IMR-90 (cell line): ENCODE results near the gene BRDT. TPM values are rescaled to one million over a fixed set of nuclear protein-coding genes. Genes with fewer than 3 reads are reported as not detected.

Source experiments
- ATAC-seq: fragments of 200-7000 bp; cut with Tn5 transposase; 2 replicates; pipeline ENCODE4 v1.9.1; 2020; ENCODE audit warnings: low read depth, mild to moderate bottlenecking, moderate library complexity
- BruUV-seq: library from RNA; stranded (reverse); fragments of 400-500 nt; replicated peaks from 2 replicates; lab custom pipeline; 2021; lab: Mats Ljungman, UMichigan
- CTCF ChIA-PET: fragments of 300-600 bp; formaldehyde crosslinking; extraction: SDS; loops from one replicate; lab custom pipeline; 2021; ENCODE audit warnings: antibody characterized with exemption; lab: Yijun Ruan, JAX
- POLR2A ChIA-PET: fragments of 300-600 bp; sonication (Branson Sonifier 250); formaldehyde crosslinking; loops from one replicate; lab custom pipeline; 2022; ENCODE audit warnings: antibody characterized with exemption; ENCODE audit not compliant: unreplicated experiment; lab: Charles Lee
- DNase-seq: peaks from one replicate; pipeline ENCODE4 v3.0.0; 2013
- H2AFZ ChIP-seq: replicated peaks from 2 replicates; pipeline ENCODE3; 2013; ENCODE audit warnings: low read length, mild to moderate bottlenecking; ENCODE audit not compliant: poor library complexity
- H2AK5ac ChIP-seq: 2 replicates; pipeline ENCODE4 v1.6.1; 2013; ENCODE audit warnings: low read depth, low read length, inconsistent platforms
- H2AK9ac ChIP-seq: replicated peaks from 2 replicates; pipeline ENCODE3; 2013; ENCODE audit warnings: mild to moderate bottlenecking, low read depth, low read length, moderate library complexity; ENCODE audit not compliant: poor library complexity
- H2BK120ac ChIP-seq: 2 replicates; pipeline ENCODE4 v1.6.1; 2013; ENCODE audit warnings: low read depth, low read length, inconsistent platforms
- H2BK15ac ChIP-seq: 3 replicates; pipeline ENCODE4 v1.6.1; 2013; ENCODE audit warnings: low read depth, low read length, inconsistent platforms
- H2BK20ac ChIP-seq: 2 replicates; pipeline ENCODE4 v1.6.1; 2013; ENCODE audit warnings: low read depth, mild to moderate bottlenecking, inconsistent platforms, low read length, moderate library complexity
- H2BK5ac ChIP-seq: 2 replicates; pipeline ENCODE4 v1.6.1; 2013; ENCODE audit warnings: mild to moderate bottlenecking, low read depth, low read length, inconsistent platforms; ENCODE audit not compliant: poor library complexity, severe bottlenecking
- H3K14ac ChIP-seq: replicated peaks from 2 replicates; pipeline ENCODE4 v1.6.1; 2013; ENCODE audit warnings: low read depth, low read length, inconsistent platforms
- H3K18ac ChIP-seq: 2 replicates; pipeline ENCODE4 v1.6.1; 2013; ENCODE audit warnings: low read depth, low read length, control low read depth
- H3K23ac ChIP-seq: 2 replicates; pipeline ENCODE4 v1.6.1; 2013; ENCODE audit warnings: low read depth, low read length, inconsistent platforms
- H3K27ac ChIP-seq: 2 replicates; pipeline ENCODE4 v1.5.1; 2013; ENCODE audit warnings: mild to moderate bottlenecking, control low read depth, low read length; ENCODE audit not compliant: insufficient read depth
- H3K27me3 ChIP-seq: 2 replicates; pipeline ENCODE4 v1.6.1; 2013; ENCODE audit warnings: low read length; ENCODE audit not compliant: control insufficient read depth, insufficient read depth
- H3K36me3 ChIP-seq: 2 replicates; pipeline ENCODE4 v1.6.1; 2013; ENCODE audit warnings: low read length, mixed read lengths; ENCODE audit not compliant: control insufficient read depth, insufficient read depth
- H3K4ac ChIP-seq: 2 replicates; pipeline ENCODE4 v1.6.1; 2013; ENCODE audit warnings: low read depth, low read length, inconsistent platforms
- H3K4me1 ChIP-seq: 2 replicates; pipeline ENCODE4 v1.6.1; 2013; ENCODE audit warnings: low read length, mixed read lengths; ENCODE audit not compliant: control insufficient read depth, insufficient read depth
- H3K4me2 ChIP-seq: 2 replicates; pipeline ENCODE4 v1.6.1; 2013; ENCODE audit warnings: low read depth, mild to moderate bottlenecking, control low read depth, low read length, moderate library complexity
- H3K4me3 ChIP-seq: 2 replicates; pipeline ENCODE4 v1.5.1; 2013; ENCODE audit warnings: low read depth, mild to moderate bottlenecking, control low read depth, low read length, moderate library complexity; ENCODE audit not compliant: insufficient read depth
- H3K56ac ChIP-seq: 2 replicates; pipeline ENCODE4 v1.6.1; 2013; ENCODE audit warnings: low read length, inconsistent platforms; ENCODE audit not compliant: insufficient read depth; ENCODE audit errors: extremely low read depth
- H3K79me1 ChIP-seq, 2 experiments: 2 replicates each; pipeline ENCODE4 v1.6.1; 2013; ENCODE audit warnings: low read length in 2 of 2, inconsistent platforms in 1 of 2, low read depth in 1 of 2
- H3K9ac ChIP-seq: 2 replicates; pipeline ENCODE4 v1.6.1; 2013; ENCODE audit warnings: low read depth, low read length, control low read depth
- H3K9me1 ChIP-seq: 2 replicates; pipeline ENCODE4 v1.6.1; 2013; ENCODE audit warnings: low read length, inconsistent platforms; ENCODE audit not compliant: insufficient read depth
- H3K9me3 ChIP-seq: 2 replicates; pipeline ENCODE4 v1.6.1; 2013; ENCODE audit warnings: low read length; ENCODE audit not compliant: control insufficient read depth, insufficient read depth
- H4K20me1 ChIP-seq: 2 replicates; pipeline ENCODE4 v1.6.1; 2013; ENCODE audit warnings: low read length, inconsistent platforms; ENCODE audit not compliant: insufficient read depth
- H4K5ac ChIP-seq: 2 replicates; pipeline ENCODE4 v1.6.1; 2013; ENCODE audit warnings: mild to moderate bottlenecking, low read depth, low read length, control low read depth
- H4K8ac ChIP-seq, 2 experiments: 2 replicates each; pipeline ENCODE4 v1.6.1; 2013; ENCODE audit warnings: low read depth in 2 of 2, low read length in 2 of 2, control low read depth in 1 of 2, inconsistent platforms in 1 of 2
- H4K91ac ChIP-seq: 2 replicates; pipeline ENCODE4 v1.6.1; 2013; ENCODE audit warnings: low read depth, low read length, inconsistent platforms; ENCODE audit not compliant: insufficient read depth
- BHLHE40 ChIP-seq: fragments of 150-350 bp; IDR thresholded peaks from 2 replicates; pipeline ENCODE4 v1.6.1; 2016; ENCODE audit warnings: mild to moderate bottlenecking, low read depth, low read length
- CEBPB ChIP-seq: IDR thresholded peaks from 2 replicates; pipeline ENCODE4 v1.6.1; 2012; ENCODE audit warnings: low read depth, low read length, improper control_type of control experiment
- NFE2L2 ChIP-seq: fragments of 150-350 bp; IDR thresholded peaks from 2 replicates; pipeline ENCODE4 v1.6.1; 2016; ENCODE audit warnings: low read depth, mild to moderate bottlenecking, low read length
- RCOR1 ChIP-seq: IDR thresholded peaks from 2 replicates; pipeline ENCODE4 v1.6.1; 2012; ENCODE audit warnings: mild to moderate bottlenecking, low read length, improper control_type of control experiment; ENCODE audit not compliant: insufficient replicate concordance
- SMC3 ChIP-seq: fragments of 150-350 bp; IDR thresholded peaks from 2 replicates; pipeline ENCODE4 v1.6.1; 2016; ENCODE audit warnings: low read depth, mild to moderate bottlenecking, antibody characterized with exemption, low read length, moderate library complexity
- WGBS, 2 experiments: methylation state at CpG; one replicate each; pipeline versions ENCODE4 v1.1.5 to v1.1.7; 2013; ENCODE audit warnings: missing lambda C conversion rate in 2 of 2; ENCODE audit not compliant: insufficient read length in 1 of 2; ENCODE audit errors: extremely low coverage in 2 of 2; 5-methylcytosine and 5-hydroxymethylcytosine counted together
- dilution Hi-C: fragments of 300-500 bp; cut with HindIII; formaldehyde crosslinking; loops from one replicate; pipeline ENCODE4 v1.14.3; 2018; ENCODE audit warnings: low sequenced_read_pairs; ENCODE audit not compliant: unreplicated experiment
- in situ Hi-C: fragments of 300-500 bp; cut with MboI; formaldehyde crosslinking; loops from 3 replicates; pipeline ENCODE4 v1.14.3; 2019; ENCODE audit warnings: low sequenced_read_pairs, inconsistent platforms, mixed read lengths
- intact Hi-C: fragments of 100-400 bp; cut with micrococcal nuclease; formaldehyde crosslinking; loops from 2 replicates; pipeline ENCODE4 v1.10.0; 2022
- polyA plus RNA-seq, 3 experiments: library from polyadenylated mRNA; depleted of rRNA; stranded (reverse); fragments of >200 nt; gene quantifications; 2 replicates each; pipeline ENCODE4 v1.2.3, GENCODE V29; 2012; ENCODE audit warnings: low replicate concordance in 1 of 3
- total RNA-seq: library from RNA; depleted of rRNA; stranded (reverse); fragments of >200 nt; gene quantifications from 2 replicates; pipeline ENCODE4 v1.2.3, GENCODE V29; 2012

The BRDT gene
- total and polyA plus RNA-seq, 2 of the 4 experiments (the other 2 are of a cell fraction): not detected

GRCh38 chr1:91948501-91949355 lies 473 bp upstream of the BRDT start:
- no peak overlapping the region for H2BK15ac ChIP-seq
- no peak overlapping the region for H3K18ac ChIP-seq
- no peak for TF ChIP-seq SMC3
- TF ChIP-seq NFE2L2: no peak
- no peak for TF ChIP-seq RCOR1
- no peak for TF ChIP-seq BHLHE40
- TF ChIP-seq CEBPB: peak; percentile 73
- no peaks in the 10 kb centered on the region for H3K9me3 ChIP-seq
- no peak overlapping the region for H2BK5ac ChIP-seq
- in situ Hi-C loops: no loop called here
- no peaks in the 10 kb centered on the region for H3K36me3 ChIP-seq
- ChIA-PET CTCF (no interaction called here), POLR2A (no interaction called here)
- H3K9me1 ChIP-seq: no peaks in the 10 kb centered on the region
- no peak overlapping the region for H3K27ac ChIP-seq
- no peak overlapping the region for H2AFZ ChIP-seq
- intact Hi-C loops: no loop called here
- no peak overlapping the region for H4K8ac ChIP-seq
- H2BK120ac ChIP-seq: no peak overlapping the region
- no peaks in the 10 kb centered on the region for H3K4me1 ChIP-seq
- H3K14ac ChIP-seq: no peak overlapping the region
- no peak overlapping the region for H3K4me2 ChIP-seq
- DNase-seq (no peak), ATAC-seq (no peak)
- no peak overlapping the region for H3K9ac ChIP-seq
- H2AK5ac ChIP-seq: no peak overlapping the region
- H3K27me3 ChIP-seq: no peaks in the 10 kb centered on the region; the same call in none of the 2 replicates
- H4K91ac ChIP-seq: no peak overlapping the region
- H3K4me3 ChIP-seq: no peak overlapping the region
- no peak overlapping the region for H2BK20ac ChIP-seq
- no peaks in the 10 kb centered on the region for H3K79me1 ChIP-seq
- H3K56ac ChIP-seq: no peak overlapping the region
- no TSS peak for BruUV-seq
- no peak overlapping the region for H3K23ac ChIP-seq
- dilution Hi-C loops: no loop called here
- no peak overlapping the region for H2AK9ac ChIP-seq
- no peak overlapping the region for H4K5ac ChIP-seq
- H3K4ac ChIP-seq: no peak overlapping the region
- 85% methylated on average over 11 of the region's 29 CpGs; no CpG with 5 or more reads in 1 of the 2 experiments for WGBS, 2 experiments
- H4K20me1 ChIP-seq: no peaks in the 10 kb centered on the region
